Vagina (tissue), 2 donors: ENCODE data around the gene RBM42.

ENCODE experiments used
- POLR2A ChIP-seq, 2 donors: fragments of 450-650 bp; IDR thresholded peaks; one replicate each; pipeline ENCODE4 v1.6.1; 2017; ENCODE audit warnings: antibody characterized with exemption in 2 of 2, mild to moderate bottlenecking in 2 of 2, moderate library complexity in 2 of 2
- POLR2AphosphoS5 ChIP-seq, 2 donors: sonication (generic); formaldehyde crosslinking; IDR thresholded peaks; one replicate each; pipeline ENCODE4 v1.9.0; 2017; ENCODE audit warnings: antibody characterized with exemption in 2 of 2, mild to moderate bottlenecking in 2 of 2, low read depth in 1 of 2; ENCODE audit not compliant: insufficient read depth in 1 of 2
- TF ChIP-seq, protein P1 (sequence below), 3 experiments: fragments of 450-650 bp in 2 of 3; fragments of 200-600 bp in 1 of 3; sonication (generic) in 1 of 3; IDR thresholded peaks; one replicate each; pipeline ENCODE4 v1.5.1; 2017 to 2019; ENCODE audit warnings: antibody characterized with exemption in 3 of 3, mild to moderate bottlenecking in 2 of 3, moderate library complexity in 2 of 3

DNA sequence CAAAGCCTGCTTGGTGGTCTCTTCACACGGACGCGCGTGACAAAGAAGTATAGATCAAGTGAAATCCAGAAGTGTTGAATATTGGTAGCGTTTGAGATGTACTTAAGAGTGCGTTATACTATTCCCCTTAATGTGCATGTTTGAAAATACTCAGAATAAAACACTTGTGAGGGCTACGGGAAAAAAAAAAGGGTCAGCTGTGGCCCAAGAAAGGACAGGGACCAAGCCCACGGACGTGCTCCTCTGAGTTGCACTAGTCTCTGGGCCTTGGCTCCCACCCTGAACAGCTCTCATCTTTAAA, 622 bp upstream of the RBM42 start:
- TF ChIP-seq POLR2AphosphoS5 (IDR thresholded peaks at IDR 0.05; ENCODE audit: insufficient read depth in 1 of 2, low read depth in 1 of 2) (no peak), POLR2A (IDR thresholded peaks at IDR 0.05) (no peak)
- TF ChIP-seq, protein P1, sequence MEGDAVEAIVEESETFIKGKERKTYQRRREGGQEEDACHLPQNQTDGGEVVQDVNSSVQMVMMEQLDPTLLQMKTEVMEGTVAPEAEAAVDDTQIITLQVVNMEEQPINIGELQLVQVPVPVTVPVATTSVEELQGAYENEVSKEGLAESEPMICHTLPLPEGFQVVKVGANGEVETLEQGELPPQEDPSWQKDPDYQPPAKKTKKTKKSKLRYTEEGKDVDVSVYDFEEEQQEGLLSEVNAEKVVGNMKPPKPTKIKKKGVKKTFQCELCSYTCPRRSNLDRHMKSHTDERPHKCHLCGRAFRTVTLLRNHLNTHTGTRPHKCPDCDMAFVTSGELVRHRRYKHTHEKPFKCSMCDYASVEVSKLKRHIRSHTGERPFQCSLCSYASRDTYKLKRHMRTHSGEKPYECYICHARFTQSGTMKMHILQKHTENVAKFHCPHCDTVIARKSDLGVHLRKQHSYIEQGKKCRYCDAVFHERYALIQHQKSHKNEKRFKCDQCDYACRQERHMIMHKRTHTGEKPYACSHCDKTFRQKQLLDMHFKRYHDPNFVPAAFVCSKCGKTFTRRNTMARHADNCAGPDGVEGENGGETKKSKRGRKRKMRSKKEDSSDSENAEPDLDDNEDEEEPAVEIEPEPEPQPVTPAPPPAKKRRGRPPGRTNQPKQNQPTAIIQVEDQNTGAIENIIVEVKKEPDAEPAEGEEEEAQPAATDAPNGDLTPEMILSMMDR (IDR thresholded peaks at IDR 0.05), result no peak
